Vagina (tissue), 2 donors: ENCODE data around the gene PPP1R9B.

Source experiments
- CTCF ChIP-seq, 3 experiments: fragments of 450-650 bp in 2 of 3; fragments of 200-600 bp in 1 of 3; sonication (generic) in 1 of 3; IDR thresholded peaks; one replicate each; pipeline ENCODE4 v1.5.1; 2017 to 2019; ENCODE audit warnings: antibody characterized with exemption in 3 of 3, mild to moderate bottlenecking in 2 of 3, moderate library complexity in 2 of 3
- POLR2AphosphoS5 ChIP-seq, 2 donors: sonication (generic); formaldehyde crosslinking; IDR thresholded peaks; one replicate each; pipeline ENCODE4 v1.9.0; 2017; ENCODE audit warnings: antibody characterized with exemption in 2 of 2, mild to moderate bottlenecking in 2 of 2, low read depth in 1 of 2; ENCODE audit not compliant: insufficient read depth in 1 of 2

GRCh38 chr17:50109785-50110184 lies 40.7 kb downstream of the PPP1R9B start:
- TF ChIP-seq CTCF (IDR thresholded peaks at IDR 0.05) (no peak), POLR2AphosphoS5 (IDR thresholded peaks at IDR 0.05; ENCODE audit: insufficient read depth in 1 of 2, low read depth in 1 of 2) (no peak)
